PC-3 (cell line): ENCODE measurements around the gene CFAP221.

Experiments used
- CTCF ChIP-seq: fragments of 300-600 bp; sonication (generic); conservative IDR thresholded peaks from 2 replicates; pipeline ENCODE4 v1.5.1; 2017; ENCODE audit warnings: antibody characterized with exemption, low read depth, mild to moderate bottlenecking, low read length
- EZH2phosphoT487 ChIP-seq: fragments of 300-600 bp; sonication (generic); IDR thresholded peaks from 2 replicates; pipeline ENCODE4 v1.6.1; 2018; ENCODE audit warnings: mild to moderate bottlenecking, antibody characterized with exemption, low read length, borderline replicate concordance

- TF ChIP-seq CTCF (no peak), EZH2phosphoT487 (no peak)
Observed at GRCh38 chr2:119537792-119538191, 6.5 kb upstream of the CFAP221 start.
